H7 (cell line): Measurements from ENCODE around the gene PARN. TPM values are rescaled to one million over a fixed set of nuclear protein-coding genes. Genes with fewer than 3 reads are reported as not detected.

Experiments used
- DNase-seq: peaks from one replicate; pipeline ENCODE4 v3.0.0; 2012
- H3K27me3 ChIP-seq: 2 replicates; pipeline ENCODE4 v1.6.0; 2011; ENCODE audit warnings: mild to moderate bottlenecking, low read length; ENCODE audit not compliant: control insufficient read depth, insufficient read depth
- H3K36me3 ChIP-seq: replicated peaks from 2 replicates; pipeline ENCODE4 v1.5.1; 2011; ENCODE audit warnings: low read length; ENCODE audit not compliant: control insufficient read depth, insufficient read depth
- H3K4me3 ChIP-seq: 2 replicates; pipeline ENCODE4 v1.5.1; 2011; ENCODE audit warnings: low read depth, mild to moderate bottlenecking, control low read depth, low read length, moderate library complexity; ENCODE audit not compliant: insufficient read depth
- total RNA-seq: library from RNA; depleted of rRNA; stranded (reverse); fragments of >200 nt; shearing (Covaris generic); gene quantifications from 2 replicates; pipeline ENCODE4 v1.2.3, GENCODE V29; 2014

PARN gene
- total RNA-seq, 1 experiment from 2014 or later, result 33.2 TPM

DNA sequence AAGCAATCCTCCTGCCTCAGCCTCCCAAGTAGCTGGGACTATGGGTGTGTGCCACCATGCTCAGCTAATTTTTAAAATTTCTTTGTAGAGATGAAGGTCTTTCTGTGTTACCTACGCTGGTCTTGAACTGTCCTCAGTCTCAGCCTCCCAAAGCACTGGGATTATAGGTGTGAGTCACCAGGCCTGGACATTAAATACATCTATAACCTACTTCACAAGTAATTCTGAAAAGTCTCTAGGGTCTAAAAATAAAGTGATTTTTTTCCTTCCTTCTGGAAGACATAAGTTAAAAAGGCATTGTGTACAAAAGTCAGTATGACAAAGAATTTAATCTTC lies 118.3 kb downstream of the PARN start:
- no peaks in the 10 kb centered on the region for H3K36me3 ChIP-seq
- no peak overlapping the region for H3K4me3 ChIP-seq
- no peak for DNase-seq
- no peaks in the 10 kb centered on the region for H3K27me3 ChIP-seq

DNA sequence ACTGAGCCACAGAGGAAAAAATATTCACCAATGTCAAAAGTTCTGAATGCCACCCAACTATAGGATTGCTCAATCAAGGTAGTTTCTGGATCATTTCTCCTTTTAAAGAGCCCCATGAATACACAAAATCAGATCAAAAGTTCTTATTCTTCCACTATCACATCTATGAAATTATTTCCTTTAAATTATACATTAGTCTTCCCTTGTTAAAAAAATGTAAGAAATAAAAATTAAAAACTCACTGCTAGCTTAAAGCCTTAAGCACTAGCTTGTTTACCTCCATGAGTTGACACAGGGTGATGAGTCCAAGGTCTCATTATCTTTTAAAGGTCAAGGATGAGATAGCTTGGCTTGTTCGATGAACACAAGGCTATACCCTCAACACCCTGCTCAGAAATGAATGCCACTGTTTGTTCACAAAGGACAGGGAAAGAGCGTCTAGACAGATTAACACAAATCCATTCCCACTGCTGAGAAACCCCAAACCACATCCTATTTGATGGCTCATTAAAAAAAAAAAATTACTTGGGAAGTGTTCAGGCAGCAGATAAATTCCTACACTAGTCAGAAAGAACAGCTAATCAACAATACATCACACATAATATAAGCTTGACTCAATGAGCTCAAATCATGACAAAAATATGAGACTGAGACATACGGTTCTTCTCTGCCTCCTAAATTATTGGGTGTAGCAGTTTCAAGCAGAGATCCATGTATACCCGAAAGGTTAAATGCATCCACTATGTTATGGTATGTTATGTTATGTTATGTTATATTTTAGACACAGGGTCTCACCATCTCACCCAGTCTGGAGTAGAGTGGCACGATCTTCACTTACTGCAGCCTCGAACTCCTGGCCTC lies 118.9 kb downstream of the PARN start:
- Histone ChIP-seq H3K36me3 (no peaks in the 10 kb centered on the region), H3K27me3 (no peaks in the 10 kb centered on the region), H3K4me3 (no peak overlapping the region)
- DNase-seq, result no peak

DNA sequence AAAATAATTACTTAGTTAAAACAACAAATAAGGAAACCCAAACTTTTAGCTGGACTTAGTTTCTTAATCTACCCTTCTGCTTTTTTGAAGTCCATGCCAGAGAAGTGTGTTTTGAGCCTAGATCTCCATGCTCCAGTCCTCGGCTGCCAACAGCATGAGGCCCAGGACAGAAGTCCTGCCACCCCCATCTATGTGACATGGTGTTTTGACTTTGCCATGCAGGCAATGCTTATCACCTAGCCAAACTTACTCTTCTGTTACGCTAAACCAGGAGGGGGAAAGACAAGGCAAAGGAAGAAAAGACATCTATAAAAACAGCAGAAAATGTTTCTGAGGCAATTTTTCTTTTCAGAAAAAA lies 119.5 kb downstream of the PARN start:
- no peak for DNase-seq
- Histone ChIP-seq H3K36me3 (no peaks in the 10 kb centered on the region), H3K27me3 (no peaks in the 10 kb centered on the region), H3K4me3 (no peak overlapping the region)

DNA sequence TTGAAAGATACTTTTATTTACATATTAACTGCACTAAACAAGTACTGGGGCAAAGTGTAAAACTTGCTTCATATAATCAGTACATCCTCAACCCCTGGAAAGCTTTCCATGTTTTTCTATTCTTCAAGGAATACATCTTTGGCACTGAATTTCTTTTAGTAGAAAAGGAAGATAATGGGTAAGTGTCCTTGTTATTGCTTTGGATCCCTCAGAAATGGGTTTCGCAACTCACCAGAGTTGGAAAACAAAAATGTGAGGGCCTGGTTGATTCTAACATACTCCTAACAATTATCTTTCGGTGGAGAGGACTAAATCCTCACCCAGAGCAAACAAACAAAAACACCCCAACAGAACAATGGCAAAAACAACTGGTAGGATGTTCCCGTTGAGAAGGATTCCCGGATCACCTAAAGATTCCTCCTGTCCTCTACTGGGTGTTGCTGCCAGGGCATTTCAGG lies 120.4 kb downstream of the PARN start:
- H3K4me3 ChIP-seq, result no peak overlapping the region
- DNase-seq, result peak; percentile 29
- no peaks in the 10 kb centered on the region for H3K27me3 ChIP-seq
- H3K36me3 ChIP-seq, result no peaks in the 10 kb centered on the region

DNA sequence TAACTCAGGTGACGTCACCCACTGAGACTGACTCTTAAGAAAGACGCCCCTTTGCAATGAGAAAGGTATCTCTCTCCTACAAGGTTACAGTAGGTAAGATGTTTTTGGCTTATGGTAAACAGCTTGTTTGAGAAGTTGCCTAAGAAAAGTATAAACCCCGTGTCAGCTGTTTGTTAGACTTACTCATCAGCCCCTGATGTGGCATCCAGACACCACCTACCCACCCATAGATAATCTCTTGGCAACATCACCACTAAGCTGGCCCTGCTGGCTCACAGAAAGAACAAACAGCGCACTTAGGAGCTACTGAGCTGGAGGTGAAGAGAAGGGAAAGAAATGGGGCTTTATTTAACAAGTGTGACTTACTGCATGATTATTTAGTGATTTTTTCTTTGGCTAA lies 121.0 kb downstream of the PARN start:
- Histone ChIP-seq H3K4me3 (no peak overlapping the region), H3K36me3 (no peaks in the 10 kb centered on the region), H3K27me3 (no peaks in the 10 kb centered on the region)
- DNase-seq, result no peak

DNA sequence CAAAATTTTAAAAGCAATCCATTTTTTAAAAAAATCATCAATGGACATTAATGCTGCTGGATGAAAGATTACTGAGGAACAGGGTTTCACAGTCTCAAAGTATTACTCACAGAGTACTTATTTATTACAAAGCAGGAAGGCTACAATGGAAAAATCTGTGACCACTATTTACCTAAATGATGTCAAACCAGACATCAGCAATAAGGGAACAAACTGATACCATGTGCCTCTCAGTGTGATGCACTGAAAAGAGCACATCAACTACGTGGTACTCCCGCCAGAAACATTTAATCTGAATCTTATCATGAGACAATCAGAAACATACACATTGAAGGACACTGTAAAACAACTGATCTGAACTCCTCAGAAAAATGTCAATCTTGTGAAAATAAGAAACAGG lies 124.2 kb downstream of the PARN start:
- Histone ChIP-seq H3K27me3 (no peaks in the 10 kb centered on the region), H3K4me3 (no peak overlapping the region), H3K36me3 (no peaks in the 10 kb centered on the region)
- no peak for DNase-seq

DNA sequence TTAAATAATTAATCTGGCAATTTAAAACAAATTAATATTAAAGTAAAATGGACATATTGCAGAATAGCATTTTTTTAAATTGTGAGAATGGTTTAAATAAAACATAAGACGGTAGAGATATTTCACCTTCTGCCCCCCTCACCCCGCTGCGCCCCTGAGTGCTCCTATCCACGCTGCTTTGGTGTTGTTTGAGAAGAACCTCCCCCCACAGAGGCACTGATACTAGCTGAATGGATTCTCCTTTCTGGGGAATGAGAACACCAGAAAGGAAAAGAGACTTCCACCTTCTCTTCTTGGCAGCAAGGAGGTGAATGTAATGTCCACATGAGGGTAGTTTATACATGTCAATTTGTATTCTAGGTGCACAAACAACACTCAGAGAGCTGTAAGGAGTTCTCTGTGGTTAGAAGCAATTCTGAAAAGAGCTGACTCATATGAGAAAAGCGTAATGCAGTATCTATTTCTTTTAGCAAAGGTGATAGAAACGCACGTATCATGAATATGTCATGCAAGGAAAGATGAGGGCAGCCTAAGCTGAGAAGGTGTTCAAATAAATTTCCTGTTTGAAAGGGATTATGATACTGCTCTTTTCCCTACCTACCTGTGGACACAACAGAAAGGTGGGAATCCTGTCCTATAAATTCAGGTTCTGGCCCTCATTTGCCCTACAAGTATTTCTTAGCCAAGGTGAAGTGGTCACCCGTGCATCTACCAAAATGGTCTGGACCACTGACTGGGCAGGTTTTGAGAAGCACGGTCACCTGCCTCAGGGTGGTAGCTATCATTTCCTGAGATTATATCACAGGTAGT lies 126.9 kb downstream of the PARN start:
- H3K27me3 ChIP-seq, result no peaks in the 10 kb centered on the region
- H3K36me3 ChIP-seq, result no peaks in the 10 kb centered on the region
- no peak for DNase-seq
- no peak overlapping the region for H3K4me3 ChIP-seq

DNA sequence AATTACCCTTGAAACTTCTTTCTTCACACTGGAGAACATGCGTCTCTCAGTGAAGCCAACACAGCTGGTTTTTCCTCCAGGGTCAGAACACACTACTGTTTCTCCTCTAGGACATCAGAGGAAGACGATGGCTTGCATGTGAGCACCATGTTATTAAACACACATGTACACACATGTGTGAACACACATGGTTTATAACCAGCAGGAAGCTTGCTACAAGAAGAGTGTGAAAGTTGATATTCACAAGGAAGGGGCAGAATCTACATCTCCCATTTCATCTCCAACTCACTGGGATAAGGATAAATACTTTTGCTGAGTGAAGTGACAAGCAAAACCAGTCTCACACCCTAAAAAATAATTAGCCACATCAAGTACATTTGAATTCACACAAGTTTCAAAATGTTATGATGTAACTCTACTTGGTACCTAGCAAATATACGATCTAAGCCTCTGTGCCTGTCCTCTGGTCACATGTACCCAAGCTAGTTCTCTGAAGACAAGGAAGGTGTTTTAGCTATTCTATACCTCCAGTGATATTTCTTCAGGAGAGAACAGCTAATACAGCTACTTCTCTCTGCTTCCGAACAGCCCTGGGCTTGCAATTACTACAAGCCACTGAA lies 127.7 kb downstream of the PARN start:
- DNase-seq, result no peak
- H3K36me3 ChIP-seq, result no peaks in the 10 kb centered on the region

DNA sequence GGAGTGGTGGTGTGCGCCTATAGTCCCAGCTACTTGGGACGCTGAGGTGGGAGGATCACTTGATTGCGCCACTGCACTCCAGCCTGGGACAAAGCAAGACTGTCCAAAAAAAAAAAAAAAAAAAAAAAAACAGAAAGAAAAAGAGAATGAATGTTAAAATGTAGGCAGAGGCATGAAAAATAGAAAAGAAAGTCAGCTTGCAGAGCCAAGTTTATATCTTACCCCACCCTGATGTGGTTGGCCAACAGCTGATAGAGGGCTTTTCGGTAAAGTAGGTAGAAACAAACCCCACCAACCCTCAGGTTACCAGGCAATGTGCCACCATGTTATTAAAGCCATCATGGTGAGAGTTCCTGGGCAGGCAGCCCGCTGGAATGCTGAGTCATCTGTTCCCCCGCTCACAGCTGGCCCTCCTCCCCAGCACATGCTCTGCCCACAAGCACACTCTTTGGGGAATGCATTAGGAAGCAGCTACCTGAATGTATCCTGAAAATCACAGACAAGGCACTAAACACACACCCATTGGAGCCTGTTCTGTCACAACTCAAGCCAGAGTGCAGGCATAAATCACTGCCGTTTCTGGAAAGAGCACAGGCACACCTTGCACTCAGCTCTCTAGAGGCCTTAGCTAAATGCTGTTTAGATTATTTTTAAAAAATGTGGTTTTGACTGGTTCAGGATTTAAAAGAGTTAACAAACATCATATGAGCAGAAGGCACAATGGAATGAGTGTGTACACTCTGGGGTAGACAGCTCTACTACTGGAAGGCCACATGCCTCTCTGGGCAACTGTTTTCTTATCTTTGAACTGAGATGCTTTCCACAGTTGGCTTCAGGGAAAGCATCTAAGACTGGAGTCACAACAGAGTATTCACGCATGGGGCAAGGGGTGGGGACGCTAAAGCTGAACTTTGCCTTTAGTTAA lies 128.5 kb downstream of the PARN start:
- peak; percentile 47 for DNase-seq
- Histone ChIP-seq H3K4me3 (no peak overlapping the region), H3K36me3 (no peaks in the 10 kb centered on the region), H3K27me3 (no peaks in the 10 kb centered on the region)

More for the DNA sequence above, 127.7 kb downstream of the PARN start:
- Histone ChIP-seq H3K27me3 (no peaks in the 10 kb centered on the region), H3K4me3 (no peak overlapping the region)

DNA sequence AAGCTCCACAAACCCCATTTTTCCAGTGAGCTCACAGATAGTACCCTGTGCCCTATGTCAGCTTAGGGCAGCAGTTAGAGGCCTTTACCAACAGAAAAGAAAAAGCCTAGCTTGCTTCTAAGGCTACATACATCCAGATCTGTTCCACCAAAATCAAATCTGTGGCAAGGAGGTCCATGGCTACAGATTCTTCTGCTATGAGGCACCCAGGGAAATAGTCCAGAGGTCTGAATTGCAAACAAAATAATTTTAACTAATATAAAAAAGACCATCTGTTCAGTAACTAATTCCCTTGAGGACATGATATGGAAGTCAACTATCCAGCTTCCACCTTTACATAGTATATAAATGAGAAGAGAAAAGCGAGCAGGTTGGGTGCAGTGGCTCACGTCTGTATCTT lies 129.3 kb downstream of the PARN start:
- no peak for DNase-seq
- no peaks in the 10 kb centered on the region for H3K27me3 ChIP-seq
- H3K4me3 ChIP-seq, result no peak overlapping the region
- H3K36me3 ChIP-seq, result no peaks in the 10 kb centered on the region

DNA sequence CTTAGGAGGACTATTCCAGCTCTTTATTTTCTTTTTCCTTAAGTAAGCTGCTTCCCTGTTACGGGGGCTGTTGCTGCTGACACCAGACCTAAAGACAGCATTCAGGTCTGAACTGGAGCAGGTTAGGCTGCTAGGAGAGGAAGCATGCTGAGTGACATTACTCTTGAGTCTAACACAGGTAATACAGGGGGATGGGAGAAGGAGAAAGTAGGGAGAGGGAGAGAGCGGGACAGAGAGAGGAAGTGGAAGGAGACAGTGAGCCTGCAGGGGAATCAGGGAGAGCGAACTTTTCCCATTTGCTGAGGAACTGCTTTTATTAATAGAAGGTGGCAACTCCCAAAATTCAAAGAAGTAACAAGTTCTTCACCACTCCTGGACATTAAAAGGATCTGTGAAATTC lies 130.9 kb downstream of the PARN start:
- H3K36me3 ChIP-seq, result no peaks in the 10 kb centered on the region
- no peaks in the 10 kb centered on the region for H3K27me3 ChIP-seq
- no peak overlapping the region for H3K4me3 ChIP-seq
- DNase-seq, result no peak

DNA sequence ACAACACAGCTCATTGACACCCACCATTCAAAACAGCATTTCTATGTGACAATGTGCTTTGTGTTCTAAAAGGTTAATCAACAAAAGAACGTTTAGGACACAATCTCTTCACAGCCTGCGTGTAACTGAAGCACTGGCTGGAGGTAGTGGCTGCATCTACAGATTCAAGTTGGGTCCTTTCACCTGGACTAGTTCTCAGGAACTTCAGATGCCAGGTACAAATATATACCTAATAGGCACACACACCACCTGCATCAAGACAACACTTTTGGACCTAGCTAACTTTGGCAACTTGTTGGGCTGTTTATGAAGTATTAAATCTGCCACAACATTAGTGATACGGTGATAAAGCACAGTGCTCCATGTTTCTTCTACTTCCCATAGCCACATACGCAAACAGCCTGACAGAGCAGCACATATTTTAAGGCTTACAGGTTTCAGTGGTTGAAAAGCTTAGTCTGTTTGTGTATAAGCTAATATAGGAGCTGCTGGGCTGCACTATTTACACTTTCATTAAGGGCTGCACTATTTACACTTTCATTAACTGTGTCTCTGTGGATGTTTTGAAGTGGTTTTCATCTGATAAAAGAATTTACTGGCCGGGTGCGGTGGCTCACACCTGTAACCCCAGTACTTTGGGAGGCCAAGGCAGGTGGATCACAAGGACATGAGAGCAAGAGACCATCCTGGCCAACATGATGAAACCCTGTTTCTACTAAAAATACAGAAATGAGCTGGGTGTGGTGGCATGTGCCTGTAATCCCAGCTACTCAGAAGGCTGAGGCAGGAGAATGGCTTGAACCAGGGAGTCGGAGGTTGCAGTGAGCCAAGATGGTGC lies 132.6 kb downstream of the PARN start:
- H3K27me3 ChIP-seq, result no peaks in the 10 kb centered on the region
- no peak for DNase-seq
- no peaks in the 10 kb centered on the region for H3K36me3 ChIP-seq
- H3K4me3 ChIP-seq, result no peak overlapping the region

DNA sequence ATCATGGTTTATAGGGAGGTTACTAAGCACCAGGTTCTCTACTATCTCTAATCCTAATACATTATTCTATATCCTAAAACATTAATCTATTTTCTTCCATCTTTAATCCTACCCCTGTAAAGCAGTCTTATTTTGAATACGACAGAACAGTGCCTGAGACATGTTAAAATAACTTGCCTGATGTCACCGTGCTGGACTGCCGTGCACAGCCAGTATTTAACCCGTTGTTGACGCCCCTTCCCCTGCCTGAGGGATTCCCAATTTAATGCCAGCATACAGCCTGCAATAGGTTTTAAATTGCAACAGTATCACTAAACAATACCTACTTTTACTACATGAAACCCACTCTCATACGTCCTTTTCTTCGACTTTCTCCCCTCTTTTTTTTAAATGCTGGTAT lies 133.3 kb downstream of the PARN start:
- no peaks in the 10 kb centered on the region for H3K27me3 ChIP-seq
- H3K4me3 ChIP-seq, result no peak overlapping the region
- H3K36me3 ChIP-seq, result no peaks in the 10 kb centered on the region
- DNase-seq, result no peak
